Measurements from ENCODE around the gene TESPA1. TPM values are rescaled to one million over a fixed set of nuclear protein-coding genes. Genes with fewer than 3 reads are reported as not detected.

Gene TESPA1
- total and polyA plus RNA-seq, 12 donors: 0.14 to 1.4 (median 0.59) TPM

- no peak for DNase-seq
- 84% methylated on average over 21 of the region's 21 CpGs for WGBS, 2 donors
These were observed 67.5 kb downstream of the TESPA1 start for GRCh38 chr12:54917001-54917488.

More at GRCh38 chr12:54917001-54917488, 67.5 kb downstream of the TESPA1 start:
- H3K9me3 ChIP-seq: no peaks in the 10 kb centered on the region
- ATAC-seq: no peak
- H3K36me3 ChIP-seq: no peaks in the 10 kb centered on the region
- no peak overlapping the region for H3K27ac ChIP-seq
- no peak for TF ChIP-seq CTCF (IDR thresholded peaks at IDR 0.05)
- no peak overlapping the region for H3K4me3 ChIP-seq
- H3K27me3 ChIP-seq: peaks cover 0 to 6% (median 4%) of the 10 kb centered on the region in 7 donors
- H3K4me1 ChIP-seq: no peaks in the 10 kb centered on the region
- intact Hi-C loops (cut with DNase I): no loop called here

Other genes with a start within 250 kb of the TESPA1 start
- gene MUCL1, start 130.2 kb downstream of the TESPA1 start, total RNA-seq: not detected
- not detected for gene MUCL1, start 130.2 kb downstream of the TESPA1 start, polyA plus RNA-seq
- gene NEUROD4, start 35.2 kb upstream of the TESPA1 start, total RNA-seq: not detected
- not detected for gene NEUROD4, start 35.2 kb upstream of the TESPA1 start, polyA plus RNA-seq
- not detected for gene OR9K2, start 141.6 kb upstream of the TESPA1 start, total RNA-seq
- not detected for gene OR9K2, start 141.6 kb upstream of the TESPA1 start, polyA plus RNA-seq
- not detected for gene OR10A7, start 236.3 kb upstream of the TESPA1 start, total RNA-seq
- not detected for gene OR10A7, start 236.3 kb upstream of the TESPA1 start, polyA plus RNA-seq

Data from heart right ventricle (tissue), 16 donors.